CD4-positive, alpha-beta T cell treated with Interferon alpha-2 for 1 hour (primary cell): ENCODE measurements around the gene C1QTNF1.
"Not testable (repeated sequence)": the region's sequence is repeated elsewhere in the genome, so short reads cannot be mapped to it uniquely, and the experiment has no call there.

Source experiments
- DNase-seq, 2 donors: peaks; one replicate each; pipeline ENCODE4 v3.0.0-alpha.2; 2020 to 2022

The C1QTNF1 gene

DNA sequence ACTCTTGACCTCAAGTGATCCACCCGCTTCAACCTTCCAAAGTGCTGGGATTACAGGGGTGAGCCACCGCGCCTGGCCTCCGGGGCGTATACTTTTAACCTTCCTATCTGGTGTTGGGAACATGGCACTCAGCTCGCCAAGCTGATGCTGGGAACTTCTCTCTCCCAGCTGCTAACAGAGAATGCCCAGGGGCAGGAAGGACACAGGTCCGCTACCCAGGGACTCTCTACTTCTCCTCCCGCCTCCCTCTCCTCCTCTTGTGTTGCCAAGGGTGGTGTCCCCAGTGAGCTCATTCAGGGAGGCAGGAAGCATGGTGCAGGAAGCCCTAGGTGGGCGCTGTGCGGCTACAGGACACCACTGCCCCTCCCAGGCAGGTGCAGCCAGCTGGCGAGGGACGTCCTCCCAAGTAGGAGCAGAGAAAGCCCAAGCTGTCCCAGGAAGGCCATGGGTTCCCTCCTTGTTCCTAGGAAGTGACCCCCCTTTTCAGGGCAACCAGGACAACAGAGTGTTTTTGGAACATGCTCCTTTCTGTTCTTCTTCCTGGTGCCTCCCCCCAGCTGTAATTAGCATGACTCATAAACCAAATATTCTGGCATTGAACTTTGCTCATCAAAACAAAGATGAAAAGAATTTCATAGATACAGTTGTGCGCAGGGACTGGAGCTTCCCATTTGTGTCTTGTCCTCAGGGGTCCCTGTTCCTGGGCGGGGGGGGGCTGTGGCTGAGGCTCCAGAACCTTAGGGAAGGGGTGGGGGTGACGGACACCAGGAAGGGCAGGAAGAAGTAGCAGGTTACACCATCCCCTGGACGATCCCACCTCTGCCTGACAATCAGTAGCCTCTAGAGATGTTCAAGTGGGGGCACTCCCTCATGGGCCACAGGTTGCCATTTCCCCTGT, 2.7 kb downstream of the C1QTNF1 start:
- DNase-seq: no peak

DNA sequence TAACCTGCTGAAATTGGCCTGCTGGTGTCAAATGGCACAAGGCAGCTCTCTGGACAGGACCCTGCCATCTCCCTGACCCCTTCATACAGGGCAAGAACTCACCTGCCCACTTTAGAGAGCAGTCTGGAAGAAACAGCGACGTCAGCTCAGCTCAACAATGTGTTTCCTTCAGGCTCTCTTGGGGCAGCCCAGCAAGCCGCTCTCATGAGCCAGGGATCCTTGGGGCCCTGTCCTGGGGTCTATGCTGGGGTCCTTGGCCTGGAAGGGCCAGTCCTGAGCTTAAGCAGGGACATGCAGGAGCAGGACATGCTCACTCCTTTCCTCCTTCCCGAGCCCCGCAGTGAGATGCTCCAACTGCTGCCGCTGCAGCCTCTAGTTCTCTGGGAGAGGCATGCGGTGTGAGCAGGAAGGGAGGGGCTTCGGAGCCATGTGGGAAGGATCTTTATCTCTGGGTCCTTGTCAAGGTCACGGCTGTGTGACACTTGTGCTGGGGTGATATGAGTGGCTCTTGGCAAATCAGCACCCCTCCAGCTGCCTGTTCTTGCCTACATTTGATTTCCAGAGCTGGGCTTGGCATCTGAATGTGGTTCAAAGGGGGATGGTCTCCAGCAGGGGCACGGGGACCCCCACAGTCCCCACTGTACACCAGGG, 3.4 kb downstream of the C1QTNF1 start:
- no peak for DNase-seq

DNA sequence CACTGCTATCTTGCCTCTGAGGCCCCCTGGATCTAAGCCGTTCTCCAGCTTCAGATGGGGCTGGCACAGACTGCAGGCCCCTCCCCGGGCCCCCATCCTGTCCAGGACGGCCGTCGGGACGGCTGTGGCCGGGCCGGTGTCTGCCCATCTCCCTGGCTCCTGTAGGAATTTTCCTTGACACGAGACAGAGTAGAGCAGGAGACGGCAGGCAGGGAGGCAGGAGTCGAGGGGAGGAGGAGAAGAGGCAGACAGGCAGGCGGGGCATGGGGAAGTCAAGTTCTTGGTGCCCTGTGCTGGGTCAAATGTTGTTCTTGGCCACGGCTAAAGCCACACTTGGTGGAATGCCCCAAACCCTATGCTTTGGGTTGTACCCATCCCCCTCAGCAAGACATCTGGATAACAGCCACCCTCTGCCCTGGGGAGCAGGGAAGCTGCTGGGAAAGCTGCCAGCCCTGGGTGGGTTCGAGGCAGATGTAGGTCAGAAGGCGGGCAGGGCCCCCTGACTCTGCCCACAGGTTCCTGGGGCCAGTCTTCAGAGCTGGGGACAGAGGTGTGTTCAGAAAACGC, 4.0 kb downstream of the C1QTNF1 start:
- DNase-seq: no peak

DNA sequence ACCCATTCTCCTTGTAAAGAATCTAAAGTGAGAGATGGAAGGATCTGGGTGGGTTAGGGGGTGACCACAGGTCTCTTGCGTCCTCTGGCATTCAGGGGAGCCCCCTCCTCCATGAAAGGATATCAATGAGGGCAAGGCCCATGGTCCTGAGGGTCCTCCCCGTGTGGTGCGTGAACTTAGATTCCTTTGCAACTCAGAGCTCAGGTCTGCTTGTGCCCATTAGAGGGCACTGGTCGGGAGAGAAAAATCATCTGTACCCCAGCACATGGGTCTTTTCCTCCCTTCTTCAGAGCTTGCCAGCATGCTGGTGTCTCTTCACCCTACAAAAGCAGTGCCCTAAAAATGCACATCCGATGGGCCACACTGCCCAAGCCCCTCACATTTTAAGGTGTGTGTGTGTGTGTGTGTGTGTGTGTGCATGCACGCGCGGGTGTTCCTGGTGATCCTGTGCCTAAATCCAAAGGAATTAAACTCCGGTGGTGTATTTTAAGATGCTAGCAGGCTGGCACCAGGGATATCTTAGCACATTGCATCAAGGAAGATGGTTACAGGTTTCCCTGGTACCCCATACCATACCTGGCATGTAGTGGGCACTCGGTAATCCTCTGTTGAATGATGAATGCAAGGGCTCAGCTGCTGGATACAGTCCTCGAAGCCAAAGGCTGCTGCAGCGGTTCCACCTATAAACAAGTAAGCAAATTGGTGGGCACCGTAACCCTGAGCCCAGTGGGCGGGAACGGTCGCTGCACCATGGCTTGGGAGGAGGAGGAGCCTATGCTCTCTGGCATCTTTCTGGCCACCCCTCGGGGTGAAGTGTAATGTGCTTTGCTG, 4.7 kb downstream of the C1QTNF1 start:
- no peak for DNase-seq

DNA sequence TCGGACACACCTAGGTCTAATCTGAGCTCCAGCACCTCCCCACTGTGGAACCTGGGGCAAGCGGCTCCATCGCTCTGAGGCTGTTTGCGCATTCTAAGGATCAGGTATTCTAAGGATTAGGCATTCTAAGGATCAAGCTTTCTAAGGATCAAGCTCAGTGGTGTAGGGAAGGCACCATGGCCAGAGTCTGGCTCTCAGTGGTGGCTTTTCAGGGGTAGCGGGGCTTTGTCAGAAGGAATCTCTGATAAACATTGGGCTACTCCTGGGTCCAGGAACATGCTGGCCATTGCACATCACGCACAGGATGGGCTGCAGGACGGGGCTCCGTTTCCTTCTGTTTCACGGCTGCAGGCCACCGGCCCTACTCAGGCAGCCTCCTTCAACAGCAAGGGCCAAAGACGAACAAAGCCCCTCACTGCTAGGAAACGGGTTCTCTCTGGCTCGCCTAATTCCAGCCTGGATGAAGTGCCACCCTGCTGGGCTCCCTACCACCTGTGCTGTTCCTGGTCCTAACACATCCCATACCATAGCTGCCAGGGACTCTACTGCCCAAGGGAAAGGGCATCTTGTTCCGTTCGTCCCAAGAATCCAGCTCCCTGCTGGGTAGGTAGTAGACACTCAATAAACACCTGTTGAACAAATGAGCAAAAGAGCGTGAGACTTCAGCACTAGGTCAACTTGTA, 5.5 kb downstream of the C1QTNF1 start:
- DNase-seq: no peak

DNA sequence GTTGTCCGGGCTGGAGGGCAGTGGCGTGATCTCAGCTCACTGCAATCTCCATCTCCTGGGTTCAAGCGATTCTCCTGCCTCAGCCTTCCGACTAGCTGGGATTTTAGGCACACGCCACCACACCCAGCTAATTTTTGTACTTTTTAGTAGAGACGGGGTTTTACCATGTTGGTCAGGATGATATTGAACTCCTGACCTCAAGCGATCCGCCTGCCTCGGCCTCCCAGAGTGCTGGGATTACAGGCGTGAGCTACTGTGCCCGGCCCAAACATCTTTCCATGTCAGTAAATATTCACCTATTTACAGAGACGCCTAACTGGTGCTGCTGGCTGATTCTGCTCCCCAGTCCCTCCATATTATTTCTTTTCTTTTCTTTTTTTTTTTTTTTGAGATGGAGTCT, 6.7 kb downstream of the C1QTNF1 start:
- not testable (repeated sequence) for DNase-seq

DNA sequence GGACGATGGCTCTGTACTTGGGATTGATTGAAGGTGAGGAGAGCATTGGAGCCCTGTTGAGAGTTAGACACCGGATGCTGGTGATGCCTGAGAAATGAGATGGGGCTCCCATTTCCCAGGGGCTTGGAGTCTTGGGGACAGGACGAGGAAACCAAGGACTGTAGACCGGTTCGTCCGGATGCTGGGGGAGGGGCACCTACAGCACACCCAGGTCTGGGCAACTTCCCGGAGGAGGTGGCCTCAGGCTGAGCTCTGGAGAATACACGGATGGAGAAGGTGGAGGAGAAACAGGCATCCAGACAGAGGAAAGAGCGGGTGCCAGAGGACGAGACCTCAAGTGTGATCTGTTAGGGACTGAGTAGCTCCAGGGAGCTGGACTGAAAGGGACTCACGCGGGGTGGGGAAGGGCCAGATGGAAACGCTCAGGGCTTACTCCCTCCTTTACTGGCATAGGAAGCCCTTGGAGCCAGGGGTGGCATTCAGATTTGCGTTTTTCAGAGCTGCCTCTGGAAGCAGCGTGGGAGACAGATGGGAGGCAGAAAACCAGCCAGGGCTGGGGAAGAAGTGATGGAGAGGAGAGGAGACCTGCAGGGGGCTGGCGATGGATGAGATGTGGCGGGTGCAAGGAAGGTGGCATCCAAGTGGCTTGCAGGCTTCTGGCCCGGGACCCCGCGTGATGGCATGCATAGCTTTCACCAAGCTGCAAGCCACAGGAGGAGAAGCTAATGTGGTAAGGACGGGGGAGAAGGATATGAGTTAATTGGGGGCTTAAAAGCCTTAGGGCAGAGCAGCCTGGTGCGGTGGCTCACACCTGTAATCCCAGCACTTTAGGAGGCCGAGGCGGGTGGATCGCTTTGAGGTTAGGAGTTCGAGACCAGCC, 8.3 kb downstream of the C1QTNF1 start:
- no peak for DNase-seq

DNA sequence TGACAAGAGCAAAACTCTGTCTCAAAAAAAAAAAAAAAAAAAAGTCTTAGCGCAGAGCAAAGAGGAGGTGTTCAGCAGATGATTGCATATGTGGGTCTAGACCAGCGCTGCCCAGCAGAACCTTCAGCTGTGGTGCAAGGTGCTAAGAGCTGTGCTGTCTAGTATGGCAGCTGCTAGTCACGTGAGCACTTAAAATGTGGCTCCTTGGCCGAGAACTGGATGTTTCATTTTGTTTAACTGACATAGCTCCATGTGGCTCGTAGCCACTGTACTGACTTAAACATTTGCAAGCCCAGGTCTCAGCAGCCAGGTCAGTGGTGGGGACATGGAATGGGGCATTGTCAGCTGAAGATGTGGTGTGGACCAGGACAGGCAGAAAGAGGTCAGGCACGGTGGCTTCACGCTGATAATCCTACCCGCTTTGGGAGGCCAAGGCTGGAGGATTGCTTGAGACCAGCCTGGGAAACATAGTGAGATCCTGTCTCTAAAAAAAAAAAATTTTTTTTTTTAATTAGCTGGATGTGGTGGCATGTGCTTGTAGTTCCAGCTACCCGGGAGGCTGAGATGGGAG, 9.2 kb downstream of the C1QTNF1 start:
- no peak for DNase-seq

DNA sequence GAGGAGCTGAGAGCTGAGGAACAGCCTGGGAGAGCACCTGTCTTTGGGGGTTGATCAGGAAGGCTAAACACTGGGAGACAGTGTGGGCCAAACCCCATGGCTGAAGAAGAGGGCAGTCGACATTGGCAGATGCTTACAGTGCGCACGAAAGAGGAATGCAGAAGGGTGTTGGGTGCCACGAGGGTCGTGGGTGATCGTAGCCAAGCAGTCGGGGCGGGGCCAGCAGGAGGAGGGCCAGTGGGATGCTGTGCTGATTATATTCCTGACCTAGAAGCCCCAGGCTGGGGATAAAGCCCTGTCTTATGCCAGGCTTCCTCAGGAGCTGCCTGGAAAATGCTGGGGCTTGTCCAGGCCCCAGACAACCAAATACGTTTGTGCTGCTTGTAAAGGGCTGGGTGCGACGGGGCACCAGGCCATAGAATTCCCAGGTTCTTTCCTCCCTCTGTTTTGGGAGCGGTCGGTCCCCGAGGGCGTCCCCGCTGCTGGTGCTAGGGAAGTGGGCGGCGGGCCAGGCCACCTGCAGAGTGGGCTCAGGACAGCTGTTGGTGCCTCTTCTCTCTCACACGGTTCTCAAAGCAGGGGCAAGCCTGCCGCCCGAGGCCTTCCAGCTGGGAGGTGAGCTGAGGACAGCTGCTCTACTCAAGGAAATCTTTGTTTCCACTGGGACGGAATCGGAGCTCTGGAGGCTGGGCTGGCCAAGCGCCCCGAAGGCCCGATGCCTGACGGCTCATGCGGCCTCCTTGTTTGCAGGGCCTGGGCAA, 10.0 kb downstream of the C1QTNF1 start:
- DNase-seq: no peak

DNA sequence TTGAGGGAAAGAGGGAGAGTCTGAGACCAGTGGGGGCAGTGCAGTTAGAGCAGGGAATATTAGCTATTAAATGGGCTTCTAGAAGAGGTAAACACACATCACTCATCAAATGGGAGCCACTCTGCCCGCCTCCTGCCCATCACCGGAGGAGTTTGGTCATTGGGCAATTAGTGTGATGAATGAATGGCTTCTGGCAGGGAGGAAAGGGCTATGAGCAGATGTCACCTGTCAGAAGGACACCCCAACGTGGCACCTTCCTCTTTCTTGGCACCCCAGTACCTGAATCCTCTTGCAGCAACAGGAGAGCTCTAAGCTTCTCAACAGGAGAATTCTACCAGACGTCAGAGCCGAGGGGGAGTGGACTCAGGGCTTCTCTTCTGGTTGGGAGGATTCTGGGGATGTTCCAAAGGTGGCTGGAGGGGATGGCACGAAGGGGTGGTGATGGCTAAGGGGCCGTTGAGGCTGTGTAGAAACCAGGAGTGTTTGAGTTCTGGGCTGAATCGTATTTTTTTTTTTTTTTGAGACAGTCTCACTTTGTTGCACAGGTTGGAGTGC, 11.0 kb downstream of the C1QTNF1 start:
- no peak for DNase-seq

DNA sequence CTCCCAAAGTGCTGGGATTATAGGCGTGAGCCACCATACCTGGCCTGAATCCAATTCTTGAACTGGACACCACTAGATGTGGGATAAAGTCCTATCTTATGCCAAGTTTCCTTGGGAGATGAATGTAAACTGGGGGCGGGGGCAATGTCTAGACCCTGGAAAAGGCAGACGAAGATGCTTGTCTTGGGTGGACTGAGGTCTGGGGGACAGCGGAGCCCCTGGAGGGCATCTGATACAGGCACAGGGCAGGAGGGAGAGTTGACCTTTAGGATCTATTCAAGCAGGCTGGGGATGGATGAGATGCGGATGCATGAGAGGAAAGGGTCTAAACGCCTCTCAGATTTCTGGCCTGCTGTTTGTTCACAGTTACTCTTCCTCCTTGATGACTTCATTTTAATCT, 11.7 kb downstream of the C1QTNF1 start:
- DNase-seq: no peak

DNA sequence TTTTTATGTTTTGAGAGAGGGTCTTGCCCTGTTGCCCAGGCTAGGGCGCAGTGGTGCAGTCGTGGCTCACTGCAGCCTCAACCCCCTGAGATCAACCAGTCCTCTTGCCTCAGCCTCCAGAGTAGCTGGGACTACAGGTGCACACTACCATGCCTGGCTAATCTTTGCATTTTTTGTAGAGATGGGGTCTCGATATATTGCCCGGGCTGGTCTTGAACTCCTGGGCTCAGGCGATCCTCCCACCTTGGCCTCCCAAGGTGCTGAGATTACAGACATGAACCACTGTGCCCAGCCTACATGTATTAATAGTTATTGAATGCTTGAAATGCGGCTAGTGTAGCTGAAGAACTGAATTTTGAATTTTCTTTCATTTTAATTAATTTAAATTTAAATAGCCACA, 12.2 kb downstream of the C1QTNF1 start:
- no peak for DNase-seq

DNA sequence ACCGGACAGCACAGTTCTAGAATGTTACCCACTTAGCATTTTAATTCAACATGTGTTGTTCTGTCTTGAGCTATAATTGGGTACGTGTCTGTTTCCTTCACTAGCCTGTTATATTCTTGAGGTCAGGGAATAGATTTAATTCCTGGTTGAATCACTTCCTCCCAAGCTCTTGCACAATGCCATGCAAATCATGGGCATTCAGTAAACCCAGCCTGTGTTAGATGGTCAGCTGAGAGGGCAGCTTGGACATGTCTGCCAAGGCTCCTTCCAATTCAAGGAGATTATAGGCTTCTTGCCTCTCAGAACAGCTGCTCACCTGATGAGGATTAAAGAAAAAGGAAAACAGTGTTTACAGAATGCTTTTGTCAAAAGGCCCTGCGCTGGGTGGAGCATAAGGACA, 12.6 kb downstream of the C1QTNF1 start:
- DNase-seq: no peak

DNA sequence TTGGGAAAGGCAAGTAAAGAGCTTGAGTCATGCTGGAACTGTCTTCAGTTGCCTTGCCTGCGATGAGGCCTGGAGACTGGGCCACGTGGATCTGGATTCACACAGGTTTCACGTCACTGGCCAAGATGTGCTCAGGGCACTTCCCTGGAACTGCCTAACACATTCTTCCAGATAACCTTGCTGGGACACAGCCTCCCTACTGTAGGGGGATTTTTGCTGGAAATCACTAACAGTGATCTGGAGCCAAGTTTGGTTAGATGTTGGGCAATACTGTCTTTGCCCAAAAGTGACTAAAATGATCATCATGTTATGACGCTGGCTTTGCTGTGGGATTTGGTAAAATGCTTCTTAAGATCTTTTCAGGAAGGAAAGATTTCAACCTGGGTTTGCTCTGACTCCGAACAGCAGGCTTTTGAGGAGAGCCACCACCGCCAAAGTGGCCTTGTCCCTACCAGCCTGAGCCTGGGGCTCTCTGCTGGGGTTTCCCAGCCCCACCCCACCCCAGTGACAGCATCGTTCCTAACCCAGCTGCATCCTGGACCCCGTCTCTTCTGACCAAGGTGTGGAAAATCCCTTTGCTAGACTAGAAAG, 14.7 kb downstream of the C1QTNF1 start:
- DNase-seq: no peak

DNA sequence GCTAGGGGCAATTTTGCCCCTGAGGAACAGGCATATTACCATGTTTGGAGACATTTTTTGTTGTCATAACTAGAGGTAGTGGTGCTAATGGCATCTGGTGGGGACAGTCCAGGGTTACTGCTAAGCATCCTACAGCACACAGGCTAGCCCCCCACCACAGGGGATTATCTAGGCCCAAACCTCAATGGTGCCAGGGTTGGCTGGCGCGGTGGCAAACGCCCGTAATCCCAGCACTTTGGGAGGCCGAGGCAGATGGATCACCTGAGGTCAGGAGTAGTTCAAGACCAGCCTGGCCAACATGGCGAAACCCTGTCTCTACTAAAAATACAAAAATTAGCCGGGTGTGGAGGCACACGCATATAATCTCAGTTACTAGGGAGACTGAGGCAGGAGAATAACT, 15.2 kb downstream of the C1QTNF1 start:
- DNase-seq: no peak

DNA sequence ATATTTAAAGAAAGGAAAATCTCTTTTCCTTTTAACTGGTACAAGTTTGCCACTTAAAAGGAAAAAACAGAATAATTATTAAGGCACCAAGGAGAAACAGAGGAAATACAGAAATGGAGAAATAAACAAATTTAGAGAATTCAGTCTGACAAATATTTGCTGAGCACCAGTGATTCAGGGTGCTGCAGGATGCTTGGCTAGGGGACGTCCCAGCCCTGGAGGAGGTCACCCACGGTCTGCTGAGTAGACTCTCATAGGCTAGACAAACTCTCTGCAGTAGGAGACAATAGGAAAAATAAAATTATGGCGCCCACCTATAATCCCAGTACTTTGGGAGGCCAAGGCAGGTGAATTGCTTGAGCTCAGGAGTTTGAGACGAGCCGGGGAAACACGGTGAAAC, 15.9 kb downstream of the C1QTNF1 start:
- no peak for DNase-seq

DNA sequence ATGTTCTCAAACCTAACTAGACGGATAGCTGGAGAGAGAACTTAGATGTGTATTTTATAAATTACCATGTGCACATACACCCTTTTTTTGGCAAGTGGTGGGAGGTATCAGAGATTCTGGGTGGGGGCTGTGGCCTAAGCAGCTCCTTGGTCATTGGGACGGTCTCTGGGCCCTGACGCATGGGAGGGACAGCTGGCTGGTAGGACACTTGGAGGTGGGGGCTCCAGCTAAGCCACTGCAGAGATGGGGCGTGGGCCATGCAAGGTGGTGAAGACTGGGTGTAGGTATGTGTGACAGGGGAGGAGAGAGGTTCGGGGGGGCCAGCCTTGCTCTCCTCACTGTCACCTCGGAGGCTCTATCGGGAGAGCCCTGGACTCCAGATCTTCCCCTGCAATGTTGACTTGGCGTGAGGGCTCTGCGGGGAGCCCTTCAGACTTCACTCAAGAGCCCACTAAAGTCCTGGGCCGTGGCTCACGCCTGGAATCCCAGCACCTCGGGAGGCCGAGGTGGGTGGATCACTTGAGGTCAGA, 17.1 kb downstream of the C1QTNF1 start:
- DNase-seq: no peak

DNA sequence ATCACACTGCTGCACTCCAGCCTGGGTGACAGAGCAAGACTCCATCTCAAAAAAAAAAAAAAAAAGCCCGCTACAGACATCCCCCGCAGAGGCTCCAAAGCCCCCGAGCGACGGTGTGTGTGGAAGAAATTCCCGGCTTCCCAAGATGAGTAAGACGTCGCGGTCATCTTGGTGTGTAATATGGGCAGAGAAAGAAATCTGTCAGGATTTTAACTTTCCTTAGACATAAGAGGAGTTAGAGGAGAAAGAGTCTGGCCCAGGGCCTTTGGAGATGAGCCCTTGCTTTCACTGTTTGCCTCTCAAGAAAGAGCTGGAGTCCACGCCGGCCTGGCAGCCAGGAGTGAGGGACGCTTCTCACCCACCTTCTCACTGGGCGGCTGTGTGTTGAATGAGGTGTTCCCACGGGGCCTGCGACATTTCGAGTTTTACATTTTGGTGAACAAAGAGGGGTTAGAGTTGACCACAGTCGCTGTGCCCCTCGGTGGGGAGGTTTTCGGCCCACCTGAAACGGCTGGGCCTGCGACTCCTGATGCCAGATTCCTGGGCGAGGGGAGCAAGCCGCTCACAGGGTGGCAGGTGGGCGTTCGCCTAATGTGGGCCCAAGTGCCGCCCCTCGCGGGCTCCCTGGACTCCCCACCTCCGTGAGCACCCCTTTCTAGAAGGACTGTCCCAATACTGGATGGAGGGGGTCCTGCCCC, 17.9 kb downstream of the C1QTNF1 start:
- DNase-seq: no peak
